ENCODE measurements around the gene TMEM30A. TPM values are rescaled to one million over a fixed set of nuclear protein-coding genes. Genes with fewer than 3 reads are reported as not detected.

Gene TMEM30A
- total and polyA plus RNA-seq, 2 donors (not counting 3 experiments of a cell fraction or from before 2014, with no cell fraction given), result 42.2 to 197 TPM

DNA sequence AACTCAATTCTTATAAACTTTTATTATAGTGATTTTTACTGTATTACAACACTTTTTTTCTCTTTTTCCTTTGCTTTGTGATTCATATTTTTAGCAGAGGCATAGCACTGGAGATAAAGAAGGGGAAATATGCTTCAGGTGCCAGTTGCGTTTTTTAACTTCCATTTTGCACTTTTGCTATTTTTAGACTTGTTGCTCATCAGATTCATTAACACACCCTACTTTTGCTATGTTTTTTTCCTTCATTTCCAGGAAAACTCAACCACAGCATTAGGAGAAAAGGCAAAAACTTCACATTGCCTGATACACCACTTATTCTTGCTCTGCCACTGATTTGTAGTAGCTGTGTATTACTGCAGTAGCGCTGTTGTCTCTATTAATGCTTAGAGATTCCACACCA, 8.0 kb upstream of the TMEM30A start:
- H3K79me2 ChIP-seq (ENCODE audit: control insufficient read depth, insufficient read depth, low read length), result no peaks in the 10 kb centered on the region
- no peaks in the 10 kb centered on the region for H3K27me3 ChIP-seq (ENCODE audit: control insufficient read depth in 2 of 2, insufficient read depth in 2 of 2, low read length in 2 of 2)
- no peaks in the 10 kb centered on the region for H3K4me1 ChIP-seq (ENCODE audit: control insufficient read depth, extremely low read depth, insufficient read depth, low read length)
- CTCF ChIA-PET, result no interaction called here
- dilution Hi-C loops (cut with MboI; ENCODE audit: extremely low pct_ligation_motif_present, low sequenced_read_pairs), result no loop called here
- no peak overlapping the region for H3K4me2 ChIP-seq (ENCODE audit: insufficient read depth, low read length)
- BruUV-seq (replicated peaks), result no TSS peak
- TF ChIP-seq EZH2 (IDR thresholded peaks at IDR 0.05; ENCODE audit: borderline replicate concordance, low read depth, low read length, severe bottlenecking) (no peak), MYC (IDR thresholded peaks at IDR 0.05; ENCODE audit: low read depth, low read length) (no peak), POLR2A (IDR thresholded peaks at IDR 0.05; ENCODE audit: low read depth, low read length) (no peak), JUN (IDR thresholded peaks at IDR 0.05; ENCODE audit: borderline replicate concordance, insufficient read depth, insufficient read length, low read depth) (no peak), FOS (IDR thresholded peaks at IDR 0.05; ENCODE audit: borderline replicate concordance, insufficient read depth, low read length) (no peak), GATA2 (IDR thresholded peaks at IDR 0.05; ENCODE audit: insufficient read depth, insufficient read length, low read depth, low read length) (no peak), POLR2AphosphoS5 (IDR thresholded peaks at IDR 0.05; ENCODE audit: insufficient read depth, low read depth, low read length) (no peak)
- TF ChIP-seq, protein P1, sequence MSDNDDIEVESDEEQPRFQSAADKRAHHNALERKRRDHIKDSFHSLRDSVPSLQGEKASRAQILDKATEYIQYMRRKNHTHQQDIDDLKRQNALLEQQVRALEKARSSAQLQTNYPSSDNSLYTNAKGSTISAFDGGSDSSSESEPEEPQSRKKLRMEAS (IDR thresholded peaks at IDR 0.05; ENCODE audit: insufficient read depth, insufficient read length), result no peak
- TF ChIP-seq, protein P2, sequence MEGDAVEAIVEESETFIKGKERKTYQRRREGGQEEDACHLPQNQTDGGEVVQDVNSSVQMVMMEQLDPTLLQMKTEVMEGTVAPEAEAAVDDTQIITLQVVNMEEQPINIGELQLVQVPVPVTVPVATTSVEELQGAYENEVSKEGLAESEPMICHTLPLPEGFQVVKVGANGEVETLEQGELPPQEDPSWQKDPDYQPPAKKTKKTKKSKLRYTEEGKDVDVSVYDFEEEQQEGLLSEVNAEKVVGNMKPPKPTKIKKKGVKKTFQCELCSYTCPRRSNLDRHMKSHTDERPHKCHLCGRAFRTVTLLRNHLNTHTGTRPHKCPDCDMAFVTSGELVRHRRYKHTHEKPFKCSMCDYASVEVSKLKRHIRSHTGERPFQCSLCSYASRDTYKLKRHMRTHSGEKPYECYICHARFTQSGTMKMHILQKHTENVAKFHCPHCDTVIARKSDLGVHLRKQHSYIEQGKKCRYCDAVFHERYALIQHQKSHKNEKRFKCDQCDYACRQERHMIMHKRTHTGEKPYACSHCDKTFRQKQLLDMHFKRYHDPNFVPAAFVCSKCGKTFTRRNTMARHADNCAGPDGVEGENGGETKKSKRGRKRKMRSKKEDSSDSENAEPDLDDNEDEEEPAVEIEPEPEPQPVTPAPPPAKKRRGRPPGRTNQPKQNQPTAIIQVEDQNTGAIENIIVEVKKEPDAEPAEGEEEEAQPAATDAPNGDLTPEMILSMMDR (IDR thresholded peaks at IDR 0.05; ENCODE audit: extremely low read depth in 1 of 2, insufficient read depth in 1 of 2, low read depth in 1 of 2, low read length in 2 of 2), result no peak
- no peak overlapping the region for H3K9ac ChIP-seq (replicated peaks; ENCODE audit: extremely low read depth, insufficient read depth, low read length)
- H3K9me3 ChIP-seq (replicated peaks; ENCODE audit: control insufficient read depth, insufficient read depth, low read length), result no peaks in the 10 kb centered on the region
- intact Hi-C loops (cut with micrococcal nuclease), result no loop called here
- H4K20me1 ChIP-seq (replicated peaks; ENCODE audit: control insufficient read depth, extremely low read depth, insufficient read depth, low read length), result no peaks in the 10 kb centered on the region
- POLR2A ChIA-PET, result no interaction called here
- DNase-seq (ENCODE audit: low read depth, low spot score), result no peak
- H3K9me1 ChIP-seq (replicated peaks; ENCODE audit: control insufficient read depth, extremely low read depth, insufficient read depth, low read length), result no peaks in the 10 kb centered on the region
- no peak overlapping the region for H3K27ac ChIP-seq (ENCODE audit: insufficient read depth, low read depth, low read length)
- FAIRE-seq, result no peak
- H3K36me3 ChIP-seq (ENCODE audit: control insufficient read depth in 2 of 2, extremely low read depth in 1 of 2, insufficient read depth in 2 of 2, low read length in 2 of 2), result no peaks in the 10 kb centered on the region
- no peak overlapping the region for H3K4me3 ChIP-seq (replicated peaks in 1 of 3; ENCODE audit: insufficient read depth in 1 of 3, low read depth in 1 of 3, low read length in 3 of 3)
- no peak overlapping the region for H2AFZ ChIP-seq (ENCODE audit: low read depth, low read length)

All from endothelial cell of umbilical vein (primary cell).